Mucosa of stomach (tissue), 1 donor: ENCODE measurements around the gene TYR.
"Not testable (repeated sequence)": the region's sequence is repeated elsewhere in the genome, so short reads cannot be mapped to it uniquely, and the experiment has no call there.

Experiments
- H3K27me3 ChIP-seq: one replicate; pipeline ENCODE4 v1.7.0; 2013; ENCODE audit warnings: mild to moderate bottlenecking, low read length; ENCODE audit not compliant: control insufficient read depth, insufficient read depth
- H3K36me3 ChIP-seq: one replicate; pipeline ENCODE4 v1.7.0; 2013; ENCODE audit warnings: low read length; ENCODE audit not compliant: control insufficient read depth, insufficient read depth
- H3K4me1 ChIP-seq: one replicate; pipeline ENCODE4 v1.7.0; 2013; ENCODE audit warnings: mild to moderate bottlenecking, low read length; ENCODE audit not compliant: control insufficient read depth, insufficient read depth
- H3K4me3 ChIP-seq: one replicate; pipeline ENCODE4 v1.7.0; 2013; ENCODE audit warnings: low read length
- H3K9ac ChIP-seq: one replicate; pipeline ENCODE4 v1.7.0; 2013; ENCODE audit warnings: mild to moderate bottlenecking, low read length, moderate library complexity
- H3K9me3 ChIP-seq: one replicate; pipeline ENCODE4 v1.7.0; 2013; ENCODE audit warnings: mild to moderate bottlenecking, low read length, moderate library complexity; ENCODE audit not compliant: control insufficient read depth
- donor health status: Pancreatic carcinoma.

TYR gene

GRCh38 chr11:89273220-89273619 lies 95.5 kb downstream of the TYR start:
- not testable (repeated sequence) for H3K4me1 ChIP-seq, H3K9ac ChIP-seq, H3K9me3 ChIP-seq, H3K36me3 ChIP-seq, H3K4me3 ChIP-seq, H3K27me3 ChIP-seq

- H3K4me3 ChIP-seq, result no peak overlapping the region
- no peaks in the 10 kb centered on the region for H3K4me1 ChIP-seq
These were observed 98.3 kb downstream of the TYR start for GRCh38 chr11:89275966-89276365.

GRCh38 chr11:89279176-89279575 lies 101.5 kb downstream of the TYR start:
- Histone ChIP-seq H3K9ac (no peak overlapping the region), H3K4me3 (no peak overlapping the region), H3K36me3 (no peaks in the 10 kb centered on the region), H3K4me1 (no peaks in the 10 kb centered on the region), H3K9me3 (no peaks in the 10 kb centered on the region), H3K27me3 (no peaks in the 10 kb centered on the region)

More at GRCh38 chr11:89275966-89276365, 98.3 kb downstream of the TYR start:
- Histone ChIP-seq H3K9ac (no peak overlapping the region), H3K9me3 (no peaks in the 10 kb centered on the region), H3K27me3 (no peaks in the 10 kb centered on the region), H3K36me3 (no peaks in the 10 kb centered on the region)

- not testable (repeated sequence) for H3K4me1 ChIP-seq, H3K27me3 ChIP-seq, H3K9ac ChIP-seq, H3K4me3 ChIP-seq, H3K9me3 ChIP-seq, H3K36me3 ChIP-seq
These were observed 103.5 kb downstream of the TYR start for GRCh38 chr11:89281032-89281677.

- H3K9me3 ChIP-seq, H3K4me1 ChIP-seq, H3K36me3 ChIP-seq, H3K27me3 ChIP-seq, H3K9ac ChIP-seq, H3K4me3 ChIP-seq: not testable (repeated sequence)
These were observed 108.9 kb downstream of the TYR start for GRCh38 chr11:89286601-89287000.

GRCh38 chr11:89288004-89288403 lies 110.3 kb downstream of the TYR start:
- not testable (repeated sequence) for H3K9me3 ChIP-seq, H3K4me3 ChIP-seq, H3K36me3 ChIP-seq, H3K9ac ChIP-seq, H3K4me1 ChIP-seq, H3K27me3 ChIP-seq

- Histone ChIP-seq H3K4me1 (no peaks in the 10 kb centered on the region), H3K36me3 (no peaks in the 10 kb centered on the region), H3K27me3 (no peaks in the 10 kb centered on the region), H3K9me3 (no peaks in the 10 kb centered on the region), H3K4me3 (no peak overlapping the region), H3K9ac (no peak overlapping the region)
These were observed 116.4 kb downstream of the TYR start for GRCh38 chr11:89293965-89294679.

GRCh38 chr11:89295023-89295422 lies 117.3 kb downstream of the TYR start:
- H3K9ac ChIP-seq, H3K36me3 ChIP-seq, H3K9me3 ChIP-seq, H3K4me3 ChIP-seq, H3K4me1 ChIP-seq, H3K27me3 ChIP-seq: not testable (repeated sequence)

- not testable (repeated sequence) for H3K9me3 ChIP-seq, H3K4me3 ChIP-seq, H3K4me1 ChIP-seq, H3K27me3 ChIP-seq, H3K9ac ChIP-seq, H3K36me3 ChIP-seq
These were observed 125.4 kb downstream of the TYR start for GRCh38 chr11:89303029-89303428.

- not testable (repeated sequence) for H3K9ac ChIP-seq, H3K27me3 ChIP-seq, H3K4me1 ChIP-seq, H3K36me3 ChIP-seq, H3K9me3 ChIP-seq, H3K4me3 ChIP-seq
These were observed 130.6 kb downstream of the TYR start for GRCh38 chr11:89308272-89308671.

- H3K4me3 ChIP-seq, H3K27me3 ChIP-seq, H3K9me3 ChIP-seq, H3K36me3 ChIP-seq, H3K4me1 ChIP-seq, H3K9ac ChIP-seq: not testable (repeated sequence)
These were observed 131.8 kb downstream of the TYR start for GRCh38 chr11:89309321-89309985.

- not testable (repeated sequence) for H3K9me3 ChIP-seq, H3K4me1 ChIP-seq, H3K36me3 ChIP-seq, H3K9ac ChIP-seq, H3K4me3 ChIP-seq, H3K27me3 ChIP-seq
These were observed 132.9 kb downstream of the TYR start for GRCh38 chr11:89310607-89311006.
